ENCODE results near the gene NEURL1B. TPM values are rescaled to one million over a fixed set of nuclear protein-coding genes. Genes with fewer than 3 reads are reported as not detected.

NEURL1B gene
- total RNA-seq, 2 experiments from 2014 or later = 0.32 to 0.57 TPM

- Histone ChIP-seq H3K27ac (ENCODE audit: low read depth, low read length, poor library complexity, severe bottlenecking) (no peak overlapping the region), H3K9me3 (ENCODE audit: low read length) (no peaks in the 10 kb centered on the region), H3K4me3 (ENCODE audit: low read depth, low read length, poor library complexity, severe bottlenecking) (no peak overlapping the region), H2AFZ (ENCODE audit: low read length) (no peak overlapping the region), H4K20me1 (ENCODE audit: insufficient read depth, low read length) (no peaks in the 10 kb centered on the region), H3K4me1 (ENCODE audit: insufficient read depth, low read length, poor library complexity, severe bottlenecking) (no peaks in the 10 kb centered on the region), H3K9me2 (ENCODE audit: insufficient read depth, low read length) (no peaks in the 10 kb centered on the region), H3K36me3 (ENCODE audit: insufficient read depth, low read length) (no peaks in the 10 kb centered on the region), H3K79me2 (ENCODE audit: insufficient read depth, low read depth, low read length) (no peaks in the 10 kb centered on the region), H3K4me2 (ENCODE audit: low read length) (no peak overlapping the region)
- ChIA-PET CTCF (ENCODE audit: unreplicated experiment) (no interaction called here), POLR2A (no interaction called here)
- DNase-seq (ENCODE audit: low spot score) = no peak
- no peak for TF ChIP-seq EZH2phosphoT487 (IDR thresholded peaks at IDR 0.05; ENCODE audit: borderline replicate concordance, low read depth, low read length)
- TF ChIP-seq CTCF (conservative IDR thresholded peaks at IDR 0.05; ENCODE audit: low read length) = no peak
- BruUV-seq (replicated peaks) = no TSS peak
- intact Hi-C loops (cut with micrococcal nuclease; ENCODE audit: unreplicated experiment) = no loop called here
Measured at GRCh38 chr5:172626031-172626581, 15.0 kb upstream of the NEURL1B start.

GRCh38 chr5:172630082-172630481 lies 11.0 kb upstream of the NEURL1B start:
- intact Hi-C loops (cut with micrococcal nuclease; ENCODE audit: unreplicated experiment) = no loop called here
- H3K4me1 ChIP-seq (ENCODE audit: insufficient read depth, low read length, poor library complexity, severe bottlenecking) = no peaks in the 10 kb centered on the region
- H2AFZ ChIP-seq (ENCODE audit: low read length) = no peak overlapping the region
- no peak overlapping the region for H3K27ac ChIP-seq (ENCODE audit: low read depth, low read length, poor library complexity, severe bottlenecking)
- no peaks in the 10 kb centered on the region for H3K36me3 ChIP-seq (ENCODE audit: insufficient read depth, low read length)
- H4K20me1 ChIP-seq (ENCODE audit: insufficient read depth, low read length) = no peaks in the 10 kb centered on the region
- ChIA-PET CTCF (ENCODE audit: unreplicated experiment) (no interaction called here), POLR2A (interaction anchor here (0.6 kb wide), 2 partner anchors 16 to 594 kb away, joined by 3 to 5 read pairs; no protein-coding TSS in a partner anchor)
- TF ChIP-seq EZH2phosphoT487 (IDR thresholded peaks at IDR 0.05; ENCODE audit: borderline replicate concordance, low read depth, low read length) (no peak), CTCF (conservative IDR thresholded peaks at IDR 0.05; ENCODE audit: low read length) (no peak)
- no peaks in the 10 kb centered on the region for H3K9me2 ChIP-seq (ENCODE audit: insufficient read depth, low read length)
- no peak overlapping the region for H3K4me2 ChIP-seq (ENCODE audit: low read length)
- BruUV-seq (replicated peaks) = no TSS peak
- no peaks in the 10 kb centered on the region for H3K9me3 ChIP-seq (ENCODE audit: low read length)
- H3K4me3 ChIP-seq (ENCODE audit: low read depth, low read length, poor library complexity, severe bottlenecking) = no peak overlapping the region
- DNase-seq (ENCODE audit: low spot score) = no peak
- H3K79me2 ChIP-seq (ENCODE audit: insufficient read depth, low read depth, low read length) = no peaks in the 10 kb centered on the region

- Histone ChIP-seq H4K20me1 (ENCODE audit: insufficient read depth, low read length) (no peaks in the 10 kb centered on the region), H3K79me2 (ENCODE audit: insufficient read depth, low read depth, low read length) (no peaks in the 10 kb centered on the region), H3K27ac (ENCODE audit: low read depth, low read length, poor library complexity, severe bottlenecking) (no peak overlapping the region), H3K4me3 (ENCODE audit: low read depth, low read length, poor library complexity, severe bottlenecking) (no peak overlapping the region), H3K4me1 (ENCODE audit: insufficient read depth, low read length, poor library complexity, severe bottlenecking) (no peaks in the 10 kb centered on the region), H2AFZ (ENCODE audit: low read length) (no peak overlapping the region), H3K9me3 (ENCODE audit: low read length) (no peaks in the 10 kb centered on the region), H3K9me2 (ENCODE audit: insufficient read depth, low read length) (no peaks in the 10 kb centered on the region), H3K36me3 (ENCODE audit: insufficient read depth, low read length) (no peaks in the 10 kb centered on the region), H3K4me2 (ENCODE audit: low read length) (no peak overlapping the region)
- no TSS peak for BruUV-seq (replicated peaks)
- CTCF ChIA-PET (ENCODE audit: unreplicated experiment) = no interaction called here
- POLR2A ChIA-PET = interaction anchor here (0.6 kb wide), 2 partner anchors 17 to 595 kb away, joined by 3 to 5 read pairs; no protein-coding TSS in a partner anchor
- no peak for TF ChIP-seq CTCF (conservative IDR thresholded peaks at IDR 0.05; ENCODE audit: low read length)
- no peak for TF ChIP-seq EZH2phosphoT487 (IDR thresholded peaks at IDR 0.05; ENCODE audit: borderline replicate concordance, low read depth, low read length)
- intact Hi-C loops (cut with micrococcal nuclease; ENCODE audit: unreplicated experiment) = no loop called here
- no peak for DNase-seq (ENCODE audit: low spot score)
Measured at GRCh38 chr5:172630482-172630881, 10.6 kb upstream of the NEURL1B start.
